Measurements from ENCODE around the gene SMIM3. TPM values are rescaled to one million over a fixed set of nuclear protein-coding genes. Genes with fewer than 3 reads are reported as not detected.

SMIM3 gene
- total and polyA plus RNA-seq, 2 of the 8 experiments (the other 6 are each of a cell fraction or from before 2014, with no cell fraction given), result 10.4 to 15.7 TPM

DNA sequence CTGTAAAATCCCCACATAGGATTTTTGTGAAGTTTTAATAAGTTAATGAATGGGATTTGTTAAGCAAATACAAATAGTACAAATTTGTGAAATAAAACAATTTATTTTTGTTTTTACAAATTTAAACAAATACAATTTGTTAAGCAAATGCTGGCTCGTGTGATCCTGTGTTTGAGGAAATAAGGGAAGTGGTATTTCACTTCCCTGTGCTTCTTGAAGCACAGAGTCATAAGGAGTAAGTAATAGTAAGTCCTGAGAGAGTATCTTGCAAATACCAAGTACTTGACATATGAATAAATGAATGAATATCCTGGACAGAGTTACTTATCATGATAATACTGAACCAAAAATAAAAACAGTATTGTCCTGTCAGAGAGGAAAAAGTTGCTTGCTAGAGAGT, 9.1 kb downstream of the SMIM3 start:
- H2BK12ac ChIP-seq (ENCODE audit: low read depth, low read length), result no peak overlapping the region
- no peak overlapping the region for H4K91ac ChIP-seq (replicated peaks; ENCODE audit: insufficient read length, low read length)
- WGBS, 2 experiments (ENCODE audit: extremely low coverage in 1 of 2, insufficient coverage in 1 of 2, insufficient read length in 1 of 2, insufficient replicate concordance in 2 of 2, low coverage in 1 of 2, low lambda C conversion rate in 2 of 2, missing lambda C conversion rate in 1 of 2), result 82% methylated on average over 1 of the region's 1 CpG; no CpG with 5 or more reads in 1 of the 2 experiments
- ChIA-PET CTCF (ENCODE audit: partially characterized antibody) (interaction anchor here (1.3 to 2.0 kb wide), 4 partner anchors 9 to 59 kb away, joined by 4 to 21 read pairs (median 7); partner anchors contain the start of genes IRGM and SMIM3), POLR2A (ENCODE audit: partially characterized antibody) (interaction anchor here (1.6 kb wide), 1 partner anchor 9 kb away, joined by 4 read pairs; the partner anchor contains the start of gene SMIM3)
- H3K23ac ChIP-seq (ENCODE audit: insufficient read length), result no peak overlapping the region
- no peak overlapping the region for H2AFZ ChIP-seq (ENCODE audit: low read length)
- H3K27me3 ChIP-seq (replicated peaks in 1 of 4; ENCODE audit: control insufficient read depth in 3 of 4, extremely low read depth in 1 of 4, insufficient read depth in 3 of 4, low read length in 3 of 4), result no peaks in the 10 kb centered on the region
- H3K23me2 ChIP-seq (ENCODE audit: low read depth, low read length), result no peaks in the 10 kb centered on the region; the same call in 1 of the 2 replicates
- no peak overlapping the region for H2AK5ac ChIP-seq (ENCODE audit: low read depth, low read length)
- H3K9me3 ChIP-seq (ENCODE audit: insufficient read depth in 2 of 2, low read depth in 1 of 2, low read length in 1 of 2), result no peaks in the 10 kb centered on the region; a peak in 2 of 4 replicates
- H3K18ac ChIP-seq (ENCODE audit: extremely low read depth, low read length), result no peak overlapping the region
- no peak overlapping the region for H3K9ac ChIP-seq (replicated peaks in 1 of 4; ENCODE audit: extremely low read depth in 1 of 4, low read depth in 3 of 4, low read length in 3 of 4)
- no peaks in the 10 kb centered on the region for H3K79me1 ChIP-seq (ENCODE audit: low read depth, low read length)
- DNase-seq (ENCODE audit: low read depth in 1 of 2, low spot score in 2 of 2) (no peak), FAIRE-seq (no peak)
- H2BK20ac ChIP-seq (ENCODE audit: low read length), result no peak overlapping the region
- H3K4me3 ChIP-seq (ENCODE audit: extremely low read depth in 1 of 4, insufficient read depth in 2 of 4, low read depth in 3 of 4, low read length in 4 of 4), result no peak overlapping the region
- no peak overlapping the region for H4K8ac ChIP-seq (ENCODE audit: extremely low read depth, insufficient read depth, low read length)
- H3K4me2 ChIP-seq (ENCODE audit: insufficient read depth in 1 of 2, low read depth in 2 of 2, low read length in 2 of 2), result no peak overlapping the region
- 0 out of 4 replicates have a peak, but pooled peaks cover 0 to 4% of the 10 kb centered on the region in 2 experiments for H3K79me2 ChIP-seq (ENCODE audit: control insufficient read depth in 1 of 2, insufficient read depth in 2 of 2, low read length in 2 of 2)
- H3K4ac ChIP-seq (replicated peaks; ENCODE audit: insufficient read length, low read depth, low read length), result no peak overlapping the region
- H3K27ac ChIP-seq (ENCODE audit: low read depth, low read length), result no peak overlapping the region
- no peaks in the 10 kb centered on the region for H3K36me3 ChIP-seq (ENCODE audit: control insufficient read depth in 2 of 4, insufficient read depth in 4 of 4, low read length in 3 of 4)
- H3K14ac ChIP-seq (ENCODE audit: insufficient read length), result no peak overlapping the region
- no peak overlapping the region for H4K5ac ChIP-seq (ENCODE audit: insufficient read length, low read depth, low read length)
- H2BK5ac ChIP-seq (ENCODE audit: low read depth, low read length), result no peak overlapping the region
- no peaks in the 10 kb centered on the region for H4K20me1 ChIP-seq (replicated peaks in 1 of 2; ENCODE audit: control insufficient read depth in 1 of 2, insufficient read depth in 2 of 2, low read length in 2 of 2)
- H2BK120ac ChIP-seq (replicated peaks; ENCODE audit: low read depth, low read length), result no peak overlapping the region
- H2BK15ac ChIP-seq (ENCODE audit: low read length), result no peak overlapping the region
- peaks cover 3 to 10% (median 6%) of the 10 kb centered on the region in 4 experiments; a peak in 3 of 7 replicates for H3K4me1 ChIP-seq (replicated peaks in 1 of 4; ENCODE audit: control insufficient read depth in 3 of 4, insufficient read depth in 4 of 4, low read length in 3 of 4)
- no peak overlapping the region for H3K56ac ChIP-seq (replicated peaks; ENCODE audit: insufficient read length, low read depth, low read length)
- TF ChIP-seq KDM1A (IDR thresholded peaks at IDR 0.05; ENCODE audit: borderline replicate concordance, low read length) (no peak), PHF8 (conservative IDR thresholded peaks at IDR 0.05; ENCODE audit: low read depth, low read length) (no peak), BCL11A (IDR thresholded peaks at IDR 0.05; ENCODE audit: low read depth in 2 of 2, low read length in 2 of 2) (no peak), EGR1 (IDR thresholded peaks at IDR 0.05; ENCODE audit: borderline replicate concordance, low read depth, low read length) (no peak), ASH2L (IDR thresholded peaks at IDR 0.05; ENCODE audit: low read length) (no peak), CBX5 (IDR thresholded peaks at IDR 0.05; ENCODE audit: low read depth, low read length) (no peak), SUZ12 (IDR thresholded peaks at IDR 0.05; ENCODE audit: low read length) (no peak), RXRA (IDR thresholded peaks at IDR 0.05; ENCODE audit: insufficient read depth, low read depth, low read length) (no peak), CHD1 (IDR thresholded peaks at IDR 0.05; ENCODE audit: low read depth, low read length) (no peak), GTF2F1 (IDR thresholded peaks at IDR 0.05; ENCODE audit: borderline replicate concordance, low read depth, low read length) (no peak), JUN (IDR thresholded peaks at IDR 0.05; ENCODE audit: low read depth, low read length) (no peak), YY1 (IDR thresholded peaks at IDR 0.05; ENCODE audit: low read depth, low read length) (no peak)
- TF ChIP-seq, protein P1, sequence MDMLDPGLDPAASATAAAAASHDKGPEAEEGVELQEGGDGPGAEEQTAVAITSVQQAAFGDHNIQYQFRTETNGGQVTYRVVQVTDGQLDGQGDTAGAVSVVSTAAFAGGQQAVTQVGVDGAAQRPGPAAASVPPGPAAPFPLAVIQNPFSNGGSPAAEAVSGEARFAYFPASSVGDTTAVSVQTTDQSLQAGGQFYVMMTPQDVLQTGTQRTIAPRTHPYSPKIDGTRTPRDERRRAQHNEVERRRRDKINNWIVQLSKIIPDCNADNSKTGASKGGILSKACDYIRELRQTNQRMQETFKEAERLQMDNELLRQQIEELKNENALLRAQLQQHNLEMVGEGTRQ (IDR thresholded peaks at IDR 0.05; ENCODE audit: low read length), result no peak
